ENCODE measurements around the gene PPFIBP1.

DNA sequence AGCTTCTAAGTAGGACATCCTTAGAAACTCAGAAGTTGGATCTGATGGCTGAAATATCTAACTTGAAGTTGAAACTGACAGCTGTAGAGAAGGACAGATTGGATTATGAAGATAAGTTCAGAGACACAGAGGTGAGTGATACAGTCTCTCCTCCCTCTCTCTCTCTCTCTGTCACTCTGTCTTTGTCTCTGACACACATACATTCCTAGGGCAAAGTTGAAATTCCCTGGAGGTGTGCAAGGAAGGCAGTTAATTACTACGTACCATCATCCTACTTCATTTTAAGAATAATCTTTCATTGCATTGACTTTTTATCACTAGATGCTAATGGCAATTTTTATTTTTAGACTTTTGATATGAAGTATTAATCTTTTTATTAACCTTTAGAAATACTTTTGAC, 126.0 kb downstream of the PPFIBP1 start:
- TF ChIP-seq EP300 (IDR thresholded peaks at IDR 0.05; ENCODE audit: borderline replicate concordance in 1 of 2, low read depth in 1 of 2, low read length in 1 of 2) (no peak), CTCF (IDR thresholded peaks at IDR 0.05) (no peak), GABPA (IDR thresholded peaks at IDR 0.05; ENCODE audit: low read depth) (no peak), USF2 (IDR thresholded peaks at IDR 0.05; ENCODE audit: borderline replicate concordance, low read depth, low read length) (no peak), POLR2AphosphoS5 (IDR thresholded peaks at IDR 0.05; ENCODE audit: low read depth, low read length) (no peak), FOXJ3 (CRISPR knock-in tag; IDR thresholded peaks at IDR 0.05) (no peak), RFX5 (IDR thresholded peaks at IDR 0.05; ENCODE audit: low read length) (no peak)

All from SK-N-SH (cell line).